ENCODE results near the gene RALB. TPM values are rescaled to one million over a fixed set of nuclear protein-coding genes. Genes with fewer than 3 reads are reported as not detected.

The RALB gene
- total RNA-seq, 1 donor from 2014 or later = 65.9 TPM

GRCh38 chr2:120243211-120243610 lies 9.4 kb upstream of the RALB start:
- intact Hi-C loops (cut with DNase I) = no loop called here
- Histone ChIP-seq H3K36me3 (no peaks in the 10 kb centered on the region), H3K9me3 (no peaks in the 10 kb centered on the region), H3K4me3 (no peak overlapping the region), H3K27me3 (no peaks in the 10 kb centered on the region), H3K27ac (no peak overlapping the region), H3K4me1 (peaks cover 22% of the 10 kb centered on the region)
- peak; percentile 39 for ATAC-seq
- no peak for DNase-seq
- TF ChIP-seq CTCF (IDR thresholded peaks at IDR 0.05) = no peak

- no peak for TF ChIP-seq CTCF (IDR thresholded peaks at IDR 0.05)
- Histone ChIP-seq H3K27ac (no peak overlapping the region), H3K36me3 (no peaks in the 10 kb centered on the region), H3K4me3 (no peak overlapping the region), H3K27me3 (no peaks in the 10 kb centered on the region), H3K9me3 (no peaks in the 10 kb centered on the region), H3K4me1 (peaks cover 20% of the 10 kb centered on the region)
- DNase-seq (no peak), ATAC-seq (no peak)
- intact Hi-C loops (cut with DNase I) = no loop called here
Measured at GRCh38 chr2:120243875-120244553, 8.6 kb upstream of the RALB start.

GRCh38 chr2:120244656-120245519 lies 7.8 kb upstream of the RALB start:
- Histone ChIP-seq H3K9me3 (no peaks in the 10 kb centered on the region), H3K27ac (peak overlapping the region; percentile 72), H3K4me3 (no peak overlapping the region), H3K27me3 (no peaks in the 10 kb centered on the region), H3K36me3 (no peaks in the 10 kb centered on the region), H3K4me1 (peaks cover 14% of the 10 kb centered on the region)
- no peak for TF ChIP-seq CTCF (IDR thresholded peaks at IDR 0.05)
- DNase-seq (no peak), ATAC-seq (peak; percentile 62)
- intact Hi-C loops (cut with DNase I) = no loop called here

GRCh38 chr2:120245520-120246332 lies 6.9 kb upstream of the RALB start:
- peaks cover 14% of the 10 kb centered on the region for H3K4me1 ChIP-seq
- no peaks in the 10 kb centered on the region for H3K9me3 ChIP-seq
- no peak for TF ChIP-seq CTCF (IDR thresholded peaks at IDR 0.05)
- ATAC-seq = peak; percentile 72
- H3K27me3 ChIP-seq = no peaks in the 10 kb centered on the region
- DNase-seq = no peak
- intact Hi-C loops (cut with DNase I) = no loop called here
- H3K4me3 ChIP-seq = no peak overlapping the region
- no peaks in the 10 kb centered on the region for H3K36me3 ChIP-seq
- H3K27ac ChIP-seq = peak overlapping the region; percentile 72

- H3K4me3 ChIP-seq = no peak overlapping the region
- TF ChIP-seq CTCF (IDR thresholded peaks at IDR 0.05) = no peak
- no peak for ATAC-seq
- no peak for DNase-seq
- no peaks in the 10 kb centered on the region for H3K9me3 ChIP-seq
- intact Hi-C loops (cut with DNase I) = no loop called here
- H3K27ac ChIP-seq = no peak overlapping the region
- no peaks in the 10 kb centered on the region for H3K27me3 ChIP-seq
- no peaks in the 10 kb centered on the region for H3K36me3 ChIP-seq
- peaks cover 16% of the 10 kb centered on the region for H3K4me1 ChIP-seq
Measured at GRCh38 chr2:120246546-120247300, 5.9 kb upstream of the RALB start.

Data from upper lobe of right lung (tissue), 1 donor.